Lower leg skin (tissue), 3 donors: ENCODE results near the gene DRAP1.

Experiments
- POLR2A ChIP-seq, 2 donors: fragments of 450-650 bp; IDR thresholded peaks; one replicate each; pipeline ENCODE4 v1.6.1; 2016 to 2017; ENCODE audit warnings: antibody characterized with exemption in 2 of 2, mild to moderate bottlenecking in 1 of 2, moderate library complexity in 1 of 2
- TF ChIP-seq, protein P1 (sequence below), 3 donors: fragments of 450-650 bp; IDR thresholded peaks; one replicate each; pipeline ENCODE4 v1.5.1; 2016; ENCODE audit warnings: antibody characterized with exemption in 3 of 3, mild to moderate bottlenecking in 3 of 3, moderate library complexity in 2 of 3

DNA sequence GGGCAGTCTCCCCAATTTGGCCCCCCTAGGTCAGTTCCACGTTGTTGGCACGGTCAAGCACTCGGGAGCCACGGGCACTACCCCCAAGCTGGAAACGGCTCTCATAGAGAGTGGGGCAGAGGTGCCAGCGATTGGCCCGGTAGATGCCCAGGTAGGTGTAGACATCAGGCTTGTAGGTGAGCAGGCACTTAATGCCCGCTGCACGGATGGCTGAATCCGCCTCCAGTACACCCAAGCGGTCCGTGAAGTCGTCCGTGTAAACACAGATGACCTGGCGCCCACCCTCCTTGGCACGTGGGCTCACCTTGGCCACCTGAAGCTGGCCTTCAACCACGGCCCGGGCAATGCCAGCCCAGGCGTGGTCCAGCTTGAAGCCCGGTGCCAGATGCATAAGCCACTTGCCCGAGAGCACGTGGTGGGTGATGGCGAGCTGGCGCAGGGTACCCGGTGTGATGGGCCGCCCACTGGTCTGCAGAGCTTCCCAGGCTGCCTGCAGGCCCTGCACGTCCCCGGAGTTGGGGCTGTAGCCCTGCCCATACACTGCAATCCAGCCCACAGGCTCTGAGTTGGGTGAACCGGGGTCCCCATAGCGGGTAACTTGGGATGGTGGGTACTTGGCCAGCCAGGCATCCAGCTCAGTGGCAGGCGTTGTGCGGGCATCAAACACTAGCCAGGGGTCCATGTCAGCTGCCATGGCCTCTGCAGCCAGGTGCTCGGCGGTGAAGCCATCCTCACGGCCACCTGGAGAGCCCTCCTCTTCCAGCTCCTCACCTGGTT is 1.6 kb upstream of the DRAP1 start:
- TF ChIP-seq, protein P1, sequence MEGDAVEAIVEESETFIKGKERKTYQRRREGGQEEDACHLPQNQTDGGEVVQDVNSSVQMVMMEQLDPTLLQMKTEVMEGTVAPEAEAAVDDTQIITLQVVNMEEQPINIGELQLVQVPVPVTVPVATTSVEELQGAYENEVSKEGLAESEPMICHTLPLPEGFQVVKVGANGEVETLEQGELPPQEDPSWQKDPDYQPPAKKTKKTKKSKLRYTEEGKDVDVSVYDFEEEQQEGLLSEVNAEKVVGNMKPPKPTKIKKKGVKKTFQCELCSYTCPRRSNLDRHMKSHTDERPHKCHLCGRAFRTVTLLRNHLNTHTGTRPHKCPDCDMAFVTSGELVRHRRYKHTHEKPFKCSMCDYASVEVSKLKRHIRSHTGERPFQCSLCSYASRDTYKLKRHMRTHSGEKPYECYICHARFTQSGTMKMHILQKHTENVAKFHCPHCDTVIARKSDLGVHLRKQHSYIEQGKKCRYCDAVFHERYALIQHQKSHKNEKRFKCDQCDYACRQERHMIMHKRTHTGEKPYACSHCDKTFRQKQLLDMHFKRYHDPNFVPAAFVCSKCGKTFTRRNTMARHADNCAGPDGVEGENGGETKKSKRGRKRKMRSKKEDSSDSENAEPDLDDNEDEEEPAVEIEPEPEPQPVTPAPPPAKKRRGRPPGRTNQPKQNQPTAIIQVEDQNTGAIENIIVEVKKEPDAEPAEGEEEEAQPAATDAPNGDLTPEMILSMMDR (IDR thresholded peaks at IDR 0.05), result no peak
- TF ChIP-seq POLR2A (IDR thresholded peaks at IDR 0.05), result no peak
